ENCODE data around the gene PHF1.

- TF ChIP-seq EP300 (IDR thresholded peaks at IDR 0.05): no peak
- no peak for TF ChIP-seq POLR2A (IDR thresholded peaks at IDR 0.05)
Measured at GRCh38 chr6:33407132-33407718, 3.6 kb upstream of the PHF1 start.
